SK-N-SH (cell line): Measurements from ENCODE around the gene MED22.

Experiments used
- EP300 ChIP-seq, 2 experiments: IDR thresholded peaks; 2 replicates each; pipeline versions ENCODE4 v1.4.0 to v1.6.1; 2012; ENCODE audit warnings: borderline replicate concordance in 1 of 2, low read depth in 1 of 2, low read length in 1 of 2
- EZH2phosphoT487 ChIP-seq: fragments of 200-600 bp; sonication (generic); IDR thresholded peaks from 2 replicates; pipeline ENCODE4 v1.6.1; 2017; ENCODE audit warnings: low read depth, mixed run types, mild to moderate bottlenecking, antibody characterized with exemption, moderate library complexity, borderline replicate concordance
- FOXM1 ChIP-seq: IDR thresholded peaks from 2 replicates; pipeline ENCODE4 v1.4.0; 2012; ENCODE audit warnings: low read depth, mild to moderate bottlenecking
- GABPA ChIP-seq: IDR thresholded peaks from 2 replicates; pipeline ENCODE4 v1.4.0; 2012; ENCODE audit warnings: low read depth, mild to moderate bottlenecking
- JUND ChIP-seq: IDR thresholded peaks from 2 replicates; pipeline ENCODE4 v1.4.0; 2012
- RFX5 ChIP-seq: IDR thresholded peaks from 2 replicates; pipeline ENCODE4 v1.6.1; 2012; ENCODE audit warnings: mild to moderate bottlenecking, improper control_type of control experiment, low read length
- RXRA ChIP-seq: IDR thresholded peaks from 2 replicates; pipeline ENCODE4 v1.4.0; 2012; ENCODE audit warnings: low read depth, mild to moderate bottlenecking, borderline replicate concordance
- SIN3A ChIP-seq: IDR thresholded peaks from 2 replicates; pipeline ENCODE4 v1.6.1; 2012; ENCODE audit warnings: low read depth, mild to moderate bottlenecking, low read length, moderate library complexity, borderline replicate concordance
- ZBTB33 ChIP-seq: IDR thresholded peaks from 2 replicates; pipeline ENCODE4 v1.4.0; 2012; ENCODE audit warnings: low read depth, borderline replicate concordance
- TF ChIP-seq, protein P1 (sequence below): IDR thresholded peaks from 2 replicates; pipeline ENCODE4; 2012
- TF ChIP-seq, protein P2 (sequence below): fragments of 200-600 bp; sonication (generic); IDR thresholded peaks from 2 replicates; pipeline ENCODE4 v1.6.1; 2017; ENCODE audit warnings: antibody characterized with exemption, mild to moderate bottlenecking, moderate library complexity
- TF ChIP-seq, protein P3 (sequence below): fragments of 150-350 bp; IDR thresholded peaks from 2 replicates; pipeline ENCODE4 v1.6.1; 2017; ENCODE audit warnings: antibody characterized with exemption, low read length, low read depth, borderline replicate concordance

GRCh38 chr9:133332381-133332730 is 15.6 kb downstream of the MED22 start:
- TF ChIP-seq, protein P1, sequence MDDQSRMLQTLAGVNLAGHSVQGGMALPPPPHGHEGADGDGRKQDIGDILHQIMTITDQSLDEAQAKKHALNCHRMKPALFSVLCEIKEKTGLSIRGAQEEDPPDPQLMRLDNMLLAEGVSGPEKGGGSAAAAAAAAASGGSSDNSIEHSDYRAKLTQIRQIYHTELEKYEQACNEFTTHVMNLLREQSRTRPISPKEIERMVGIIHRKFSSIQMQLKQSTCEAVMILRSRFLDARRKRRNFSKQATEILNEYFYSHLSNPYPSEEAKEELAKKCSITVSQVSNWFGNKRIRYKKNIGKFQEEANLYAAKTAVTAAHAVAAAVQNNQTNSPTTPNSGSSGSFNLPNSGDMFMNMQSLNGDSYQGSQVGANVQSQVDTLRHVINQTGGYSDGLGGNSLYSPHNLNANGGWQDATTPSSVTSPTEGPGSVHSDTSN, result no peak
- TF ChIP-seq, protein P2, sequence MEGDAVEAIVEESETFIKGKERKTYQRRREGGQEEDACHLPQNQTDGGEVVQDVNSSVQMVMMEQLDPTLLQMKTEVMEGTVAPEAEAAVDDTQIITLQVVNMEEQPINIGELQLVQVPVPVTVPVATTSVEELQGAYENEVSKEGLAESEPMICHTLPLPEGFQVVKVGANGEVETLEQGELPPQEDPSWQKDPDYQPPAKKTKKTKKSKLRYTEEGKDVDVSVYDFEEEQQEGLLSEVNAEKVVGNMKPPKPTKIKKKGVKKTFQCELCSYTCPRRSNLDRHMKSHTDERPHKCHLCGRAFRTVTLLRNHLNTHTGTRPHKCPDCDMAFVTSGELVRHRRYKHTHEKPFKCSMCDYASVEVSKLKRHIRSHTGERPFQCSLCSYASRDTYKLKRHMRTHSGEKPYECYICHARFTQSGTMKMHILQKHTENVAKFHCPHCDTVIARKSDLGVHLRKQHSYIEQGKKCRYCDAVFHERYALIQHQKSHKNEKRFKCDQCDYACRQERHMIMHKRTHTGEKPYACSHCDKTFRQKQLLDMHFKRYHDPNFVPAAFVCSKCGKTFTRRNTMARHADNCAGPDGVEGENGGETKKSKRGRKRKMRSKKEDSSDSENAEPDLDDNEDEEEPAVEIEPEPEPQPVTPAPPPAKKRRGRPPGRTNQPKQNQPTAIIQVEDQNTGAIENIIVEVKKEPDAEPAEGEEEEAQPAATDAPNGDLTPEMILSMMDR, result no peak
- TF ChIP-seq FOXM1 (no peak), RXRA (no peak), JUND (no peak), EZH2phosphoT487 (no peak), ZBTB33 (no peak), GABPA (no peak), RFX5 (no peak), EP300 (IDR thresholded peaks at IDR 0.05; ENCODE audit: borderline replicate concordance in 1 of 2, low read depth in 1 of 2, low read length in 1 of 2) (no peak), SIN3A (no peak)
- TF ChIP-seq, protein P3, sequence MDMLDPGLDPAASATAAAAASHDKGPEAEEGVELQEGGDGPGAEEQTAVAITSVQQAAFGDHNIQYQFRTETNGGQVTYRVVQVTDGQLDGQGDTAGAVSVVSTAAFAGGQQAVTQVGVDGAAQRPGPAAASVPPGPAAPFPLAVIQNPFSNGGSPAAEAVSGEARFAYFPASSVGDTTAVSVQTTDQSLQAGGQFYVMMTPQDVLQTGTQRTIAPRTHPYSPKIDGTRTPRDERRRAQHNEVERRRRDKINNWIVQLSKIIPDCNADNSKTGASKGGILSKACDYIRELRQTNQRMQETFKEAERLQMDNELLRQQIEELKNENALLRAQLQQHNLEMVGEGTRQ, result no peak
